ENCODE results near the gene AQP2.

- TF ChIP-seq CTCF (IDR thresholded peaks at IDR 0.05) (no peak), POLR2A (IDR thresholded peaks at IDR 0.05) (no peak), POLR2AphosphoS5 (IDR thresholded peaks at IDR 0.05; ENCODE audit: insufficient read depth in 1 of 2, low read depth in 1 of 2) (no peak)
These were observed 16.0 kb downstream of the AQP2 start for GRCh38 chr12:49966511-49967041.
